Activated CD4-positive, alpha-beta T cell treated with anti-CD3 and anti-CD28 coated beads for 48 hours (primary cell): ENCODE measurements around the gene SLC6A9.

ENCODE experiments used
- DNase-seq: peaks from one replicate; pipeline ENCODE4 v3.0.0-alpha.2; 2020

Gene SLC6A9

DNA sequence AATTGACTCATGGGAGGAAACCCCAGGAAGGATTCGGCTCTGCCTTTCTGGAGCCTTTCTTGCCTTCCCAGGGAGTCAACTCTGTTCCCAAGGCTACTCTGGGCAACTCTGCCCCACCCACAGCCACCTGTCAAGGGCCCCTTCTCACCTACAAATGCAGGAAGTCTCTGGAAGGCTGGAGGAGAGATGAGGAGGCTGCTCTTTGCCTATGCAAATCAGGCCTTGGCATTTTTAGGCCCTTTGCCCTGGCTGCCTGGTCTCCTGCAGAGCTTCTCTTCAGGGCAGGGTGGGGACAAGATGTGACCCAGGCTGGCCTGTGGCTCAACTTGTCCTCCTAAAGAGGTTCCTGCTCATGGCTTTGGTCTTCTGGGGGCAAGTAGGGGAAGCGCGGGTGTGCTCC is 5.4 kb downstream of the SLC6A9 start:
- no peak for DNase-seq

- no peak for DNase-seq
These were observed 6.2 kb downstream of the SLC6A9 start for GRCh38 chr1:44024903-44025525.

DNA sequence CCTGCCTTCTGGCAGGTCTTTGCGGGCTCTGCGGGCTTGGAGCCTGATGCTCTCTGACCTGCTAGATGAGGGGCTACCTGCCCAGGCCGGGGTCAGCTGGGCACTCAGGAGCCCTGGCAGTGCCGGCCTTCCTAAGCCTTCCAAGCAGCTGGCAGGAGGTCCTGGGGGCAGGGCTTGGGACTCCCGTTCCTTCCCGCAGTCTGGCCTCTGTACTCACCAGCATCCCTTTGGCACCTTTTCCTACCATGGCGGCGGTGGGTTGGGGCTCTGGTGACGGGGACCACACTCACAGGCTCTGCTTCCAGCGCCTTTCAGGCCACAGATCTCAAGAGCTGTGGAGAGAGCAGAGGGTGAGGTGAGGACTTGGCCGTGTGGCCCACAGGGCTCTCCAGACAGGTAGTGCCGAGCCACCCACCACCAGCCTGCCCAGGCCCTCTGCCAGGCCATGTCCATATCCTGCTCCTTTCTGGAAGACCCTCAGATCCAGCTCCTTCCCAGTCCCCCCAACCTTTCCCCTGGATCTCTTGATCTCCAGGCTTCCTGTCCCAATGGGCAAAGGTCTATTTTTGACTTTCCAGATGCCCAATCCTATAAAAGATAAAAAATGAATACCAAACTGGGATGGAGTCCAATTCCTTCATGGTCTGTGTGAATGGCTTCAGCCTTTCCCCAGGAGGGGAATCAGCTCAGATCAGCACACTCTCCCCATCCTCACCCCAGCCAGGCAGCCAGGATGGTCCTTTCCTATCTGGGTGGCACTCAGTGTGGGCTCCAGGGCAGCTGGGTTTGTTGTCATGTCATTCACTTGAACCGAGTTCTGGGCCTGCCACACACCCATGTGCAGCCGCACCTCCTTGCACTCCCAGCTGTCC is 7.0 kb downstream of the SLC6A9 start:
- DNase-seq = no peak

GRCh38 chr1:44021581-44022321 is 9.5 kb downstream of the SLC6A9 start:
- no peak for DNase-seq

- DNase-seq = no peak
These were observed 10.1 kb downstream of the SLC6A9 start for GRCh38 chr1:44021156-44021555.

GRCh38 chr1:44020464-44020863 is 10.8 kb downstream of the SLC6A9 start:
- DNase-seq = no peak

DNA sequence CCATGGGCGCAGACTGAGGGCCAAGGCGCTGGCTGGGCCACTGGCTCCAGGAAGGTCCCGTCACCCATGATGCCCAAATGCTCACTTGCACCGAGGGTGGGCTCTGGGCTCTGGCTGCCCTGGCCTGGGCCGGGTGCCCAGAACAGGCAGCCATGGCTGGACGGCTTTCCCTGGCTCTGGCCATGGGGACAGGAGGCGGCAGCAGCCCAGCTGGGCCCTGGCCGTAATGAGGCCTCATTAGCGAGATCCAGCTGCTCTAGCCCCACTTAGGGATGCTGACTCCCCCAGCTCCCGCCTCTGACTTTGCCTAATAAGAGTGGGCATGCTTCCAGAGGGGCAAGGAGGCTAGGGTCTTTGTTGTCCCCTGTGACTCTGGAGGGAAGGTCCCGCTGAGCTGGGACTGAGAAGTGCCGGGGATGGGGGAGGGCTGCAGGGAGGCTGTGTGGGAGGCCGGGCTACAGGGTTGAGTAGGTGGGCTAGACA is 11.8 kb downstream of the SLC6A9 start:
- DNase-seq = no peak

DNA sequence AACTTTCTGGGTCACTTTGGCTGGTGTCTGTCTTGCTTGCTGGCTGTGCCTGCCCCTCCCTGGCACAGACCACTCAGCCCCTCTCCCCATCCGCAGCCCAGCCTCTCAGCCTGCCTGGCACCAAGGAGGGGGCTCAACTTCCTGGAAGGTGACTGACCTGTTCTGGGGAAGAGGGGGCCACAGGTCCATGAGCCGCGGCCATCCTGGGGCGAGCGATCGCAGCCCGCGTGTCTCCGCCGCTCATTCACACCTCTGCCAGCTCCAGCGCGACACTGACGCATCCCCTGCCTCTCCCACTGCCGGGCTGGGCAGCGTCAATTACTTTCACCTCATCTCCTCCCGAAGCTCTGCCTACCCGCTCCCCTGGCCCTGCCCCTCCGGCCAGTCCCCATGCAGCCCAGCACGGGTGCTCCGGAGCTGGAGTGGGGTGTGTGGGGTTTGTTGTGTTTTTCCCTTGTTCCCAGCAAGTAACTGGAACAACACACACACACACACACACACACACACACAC is 14.3 kb downstream of the SLC6A9 start:
- DNase-seq = no peak

GRCh38 chr1:44016041-44016889 is 15.0 kb downstream of the SLC6A9 start:
- DNase-seq = no peak

GRCh38 chr1:44015206-44015605 is 16.1 kb downstream of the SLC6A9 start:
- no peak for DNase-seq

DNA sequence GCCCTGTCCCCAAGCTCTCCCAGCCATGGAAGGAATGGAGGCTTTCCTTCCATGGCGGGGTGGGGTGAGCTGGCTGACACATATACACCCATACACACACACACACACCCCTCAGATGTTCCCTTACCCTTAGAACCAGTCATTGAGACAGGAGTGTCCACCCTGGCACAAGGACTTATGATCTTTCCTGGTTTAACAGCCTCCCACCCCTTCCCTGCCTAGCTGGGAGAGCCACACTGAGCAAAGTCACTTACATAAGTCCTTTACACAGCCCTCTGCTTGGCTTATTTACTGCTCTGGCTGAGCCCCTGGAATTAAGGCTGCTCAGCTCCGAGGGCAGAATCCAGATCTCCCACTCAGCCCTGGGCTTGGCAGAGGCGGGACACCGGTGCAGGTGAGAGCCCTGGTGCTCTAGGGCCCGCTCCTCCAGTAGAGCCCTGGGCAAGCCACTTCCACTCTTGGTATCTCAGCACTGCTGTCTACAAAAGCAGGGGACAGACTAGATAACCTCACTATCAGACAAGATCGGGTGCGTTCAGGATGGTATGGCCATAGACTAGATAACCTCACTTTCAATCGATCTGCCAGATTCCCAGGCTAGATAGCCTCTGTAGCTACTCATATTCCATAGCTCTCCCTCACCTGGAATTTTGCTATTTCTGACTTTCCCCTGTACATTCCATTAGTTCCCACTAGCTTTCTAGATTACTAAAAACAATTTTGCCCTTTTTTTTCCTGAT is 16.7 kb downstream of the SLC6A9 start:
- DNase-seq = no peak

GRCh38 chr1:44013949-44014348 is 17.3 kb downstream of the SLC6A9 start:
- no peak for DNase-seq

DNA sequence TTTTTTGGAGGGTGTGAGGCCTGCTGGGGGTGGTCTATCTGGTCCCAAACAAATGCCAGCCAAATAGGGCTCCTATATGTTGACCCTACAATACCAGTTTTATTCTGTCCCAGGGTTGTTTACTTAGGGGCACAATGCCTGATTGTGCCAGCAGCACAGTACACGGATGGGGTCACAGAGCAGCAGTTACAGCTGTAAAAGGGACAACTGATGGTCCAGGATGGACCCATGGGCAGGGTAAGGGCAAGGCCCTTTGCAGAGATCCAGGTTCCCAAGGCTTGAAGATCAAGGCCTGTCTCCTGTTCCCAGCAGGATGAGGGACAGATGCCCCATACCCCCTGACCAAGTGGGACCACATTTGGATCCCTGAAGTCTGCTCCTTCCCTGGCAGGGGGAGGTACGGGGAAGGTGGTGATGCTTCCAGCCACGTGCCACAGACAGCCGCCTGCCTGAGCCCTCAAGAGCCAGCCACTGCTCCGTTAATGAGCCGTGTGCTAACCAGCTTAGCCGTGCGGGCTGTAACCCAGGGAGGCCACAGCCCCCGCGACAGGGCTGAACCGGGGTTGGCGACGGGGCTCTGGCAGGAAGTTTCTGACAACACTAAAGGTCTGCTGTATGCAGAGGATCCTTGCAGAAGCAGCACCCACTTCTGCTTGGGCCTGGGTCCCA is 18.2 kb downstream of the SLC6A9 start:
- no peak for DNase-seq

DNA sequence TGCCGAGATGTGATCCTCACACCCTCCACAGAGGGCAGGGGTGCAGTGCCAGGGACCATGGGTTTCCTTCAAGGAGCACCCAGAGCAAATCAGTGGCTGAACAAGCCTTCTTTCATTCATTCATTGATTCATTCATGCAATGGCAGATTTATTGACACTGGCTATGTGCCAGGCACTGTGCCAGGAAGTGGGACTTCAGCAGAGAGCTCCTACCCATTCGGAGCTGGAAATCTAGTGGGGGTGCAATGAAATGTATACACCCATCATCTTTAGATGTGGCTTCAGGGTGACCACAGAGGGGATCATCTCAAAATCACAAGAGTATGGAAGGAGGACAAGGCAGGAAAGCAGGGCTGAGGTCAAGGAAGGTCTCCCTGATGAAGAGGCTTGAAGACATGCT is 18.9 kb downstream of the SLC6A9 start:
- no peak for DNase-seq

- no peak for DNase-seq
These were observed 20.3 kb downstream of the SLC6A9 start for GRCh38 chr1:44010935-44011471.

DNA sequence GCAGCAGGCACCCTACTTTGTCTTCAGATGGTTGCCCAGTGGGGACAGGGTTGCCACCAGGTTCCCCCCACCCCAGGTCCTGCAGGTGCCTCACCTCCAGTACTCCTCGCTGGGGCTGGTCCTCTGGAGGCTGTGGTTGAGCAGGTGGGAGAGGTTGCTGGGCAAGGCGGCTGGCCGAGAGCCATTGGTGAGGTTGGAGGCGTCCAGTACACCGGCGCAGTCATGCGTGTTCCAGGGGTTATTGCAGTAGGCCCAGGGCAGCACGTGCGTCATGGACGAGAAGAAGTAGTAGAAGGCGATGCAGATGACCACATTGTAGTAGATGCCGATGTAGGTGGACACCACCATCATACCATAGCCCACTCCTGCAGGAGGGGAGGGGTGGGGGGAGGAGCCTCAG is 23.0 kb downstream of the SLC6A9 start:
- DNase-seq = no peak

- no peak for DNase-seq
These were observed 28.6 kb downstream of the SLC6A9 start for GRCh38 chr1:44002606-44003157.

DNA sequence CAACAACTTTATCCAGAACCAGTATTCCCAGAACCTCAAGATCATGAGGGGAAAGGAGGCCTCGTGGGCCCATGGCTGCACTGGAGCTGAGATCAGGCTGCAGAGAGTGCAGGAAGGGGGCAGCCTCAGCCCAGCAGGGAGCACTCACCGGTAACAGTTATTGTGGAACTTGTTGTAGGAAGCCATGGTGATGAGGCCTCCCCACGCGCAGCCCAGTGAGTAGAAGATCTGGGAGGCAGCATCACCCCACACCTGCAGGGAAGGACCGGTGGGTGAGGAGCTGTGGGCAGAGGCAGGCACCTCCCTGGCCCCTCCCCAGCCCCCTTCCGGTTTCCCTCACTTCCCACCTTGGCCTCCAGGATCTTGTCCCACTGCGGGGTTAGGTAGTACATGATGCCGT is 29.1 kb downstream of the SLC6A9 start:
- DNase-seq = no peak

DNA sequence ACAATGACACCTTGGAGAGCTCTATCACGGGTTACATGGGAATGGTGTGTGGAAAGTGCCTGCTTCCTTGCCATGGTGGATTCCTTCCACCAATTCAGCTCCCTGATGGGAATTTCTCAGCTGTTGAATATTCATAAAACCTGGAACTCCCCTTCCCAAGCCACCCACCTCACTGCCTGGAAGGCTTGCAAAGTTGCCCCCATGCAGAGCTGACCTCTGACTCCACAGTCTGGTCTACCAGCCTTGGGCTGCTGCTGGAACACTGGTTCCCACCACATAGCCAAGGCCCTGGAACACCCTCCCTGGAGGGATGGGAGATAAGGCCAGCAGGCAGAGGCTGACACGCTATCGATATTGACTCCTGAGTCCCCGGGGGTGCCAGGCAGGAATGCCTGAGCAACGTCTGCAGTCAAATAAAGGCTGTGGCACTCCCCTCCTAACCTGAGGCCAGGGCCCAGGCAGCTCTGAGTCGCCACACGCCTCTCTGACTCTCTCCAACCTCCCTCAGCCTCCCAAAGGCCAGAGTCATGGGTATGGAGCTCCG is 31.1 kb downstream of the SLC6A9 start:
- DNase-seq = no peak

GRCh38 chr1:43999455-43999854 is 31.8 kb downstream of the SLC6A9 start:
- DNase-seq = no peak
